SK-N-SH (cell line): ENCODE results near the gene MRPL40. TPM values are rescaled to one million over a fixed set of nuclear protein-coding genes. Genes with fewer than 3 reads are reported as not detected.

Experiments
- CTCF ChIA-PET: fragments of 300-600, 350-600 bp; formaldehyde crosslinking; extraction: SDS; loops from one replicate; lab custom pipeline; 2021; lab: Yijun Ruan, JAX
- POLR2A ChIA-PET: fragments of 350-600 bp; sonication (Branson Sonifier 250); formaldehyde crosslinking; extraction: SDS; loops from one replicate; lab custom pipeline; 2020; ENCODE audit warnings: antibody characterized with exemption, inconsistent platforms; lab: Yijun Ruan, JAX
- DNase-seq: peaks from one replicate; pipeline ENCODE4 v3.0.0; 2012
- H2AFZ ChIP-seq: fragments of 200-600 bp; sonication (generic); 2 replicates; pipeline ENCODE4 v1.8.1; 2016; ENCODE audit warnings: antibody characterized with exemption, mild to moderate bottlenecking, low read depth
- H3F3A ChIP-seq: fragments of 200-600 bp; sonication (generic); replicated peaks from 2 replicates; pipeline ENCODE3; 2016; ENCODE audit warnings: antibody characterized with exemption, mild to moderate bottlenecking; ENCODE audit not compliant: insufficient read depth
- H3K27ac ChIP-seq, 2 experiments: fragments of 200-500 bp in 1 of 2; fragments of 200-600 bp in 1 of 2; sonication (Bioruptor generic) in 1 of 2; sonication (generic), shearing (Covaris generic) in 1 of 2; 2 replicates each; pipeline versions ENCODE4 v1.5.1 to v1.6.1; 2014 to 2016; ENCODE audit warnings: low read depth in 2 of 2, inconsistent platforms in 1 of 2, low read length in 1 of 2, mild to moderate bottlenecking in 1 of 2, mixed read lengths in 1 of 2
- H3K27me3 ChIP-seq: fragments of 200-600 bp; sonication (generic), shearing (Covaris generic); 2 replicates; pipeline ENCODE4 v1.6.1; 2016; ENCODE audit warnings: mixed run types; ENCODE audit not compliant: insufficient read depth
- H3K36me3 ChIP-seq, 2 experiments: fragments of 200-500 bp in 1 of 2; fragments of 200-600 bp in 1 of 2; sonication (Bioruptor generic) in 1 of 2; sonication (generic) in 1 of 2; replicated peaks in 1 of 2; 2 replicates each; pipeline versions ENCODE3 to v1.5.1; 2014 to 2016; ENCODE audit warnings: low read length in 1 of 2, mild to moderate bottlenecking in 1 of 2; ENCODE audit not compliant: insufficient read depth in 2 of 2, control insufficient read depth in 1 of 2
- H3K4me1 ChIP-seq, 2 experiments: fragments of 200-500 bp in 1 of 2; fragments of 200-600 bp in 1 of 2; sonication (Bioruptor generic) in 1 of 2; sonication (generic), shearing (Covaris generic) in 1 of 2; 2 replicates each; pipeline versions ENCODE4 v1.5.1 to v1.6.1; 2014 to 2016; ENCODE audit warnings: low read depth in 1 of 2, low read length in 1 of 2, mixed run types in 1 of 2; ENCODE audit not compliant: insufficient read depth in 2 of 2, control insufficient read depth in 1 of 2
- H3K4me2 ChIP-seq: fragments of 200-600 bp; sonication (generic), shearing (Covaris generic); 2 replicates; pipeline ENCODE4 v1.6.1; 2017; ENCODE audit warnings: mixed run types
- H3K4me3 ChIP-seq, 2 experiments: fragments of 200-500 bp in 1 of 2; fragments of 200-600 bp in 1 of 2; sonication (Bioruptor generic) in 1 of 2; sonication (generic), shearing (Covaris generic) in 1 of 2; 2 replicates each; pipeline versions ENCODE4 v1.5.1 to v1.8.1; 2014 to 2016; ENCODE audit warnings: low read depth in 2 of 2, inconsistent platforms in 1 of 2, low read length in 1 of 2, mild to moderate bottlenecking in 1 of 2, mixed read lengths in 1 of 2, moderate library complexity in 1 of 2
- H3K79me2 ChIP-seq: fragments of 200-600 bp; sonication (generic); 2 replicates; pipeline ENCODE4 v1.8.1; 2017; ENCODE audit warnings: mild to moderate bottlenecking; ENCODE audit not compliant: insufficient read depth
- H3K9ac ChIP-seq: fragments of 200-600 bp; sonication (generic); 2 replicates; pipeline ENCODE4 v1.6.1; 2017; ENCODE audit warnings: mixed run types
- H3K9me2 ChIP-seq: fragments of 200-600 bp; sonication (generic); 2 replicates; pipeline ENCODE4 v1.6.1; 2017; ENCODE audit warnings: mixed run types
- H3K9me3 ChIP-seq: fragments of 200-600 bp; sonication (generic); 2 replicates; pipeline ENCODE4 v1.6.1; 2017; ENCODE audit warnings: mixed run types, mild to moderate bottlenecking, moderate library complexity
- H4K20me1 ChIP-seq: fragments of 200-600 bp; sonication (generic); 2 replicates; pipeline ENCODE4 v1.6.1; 2017; ENCODE audit warnings: mild to moderate bottlenecking, mixed run types; ENCODE audit not compliant: insufficient read depth
- CHD2 ChIP-seq: fragments of 150-350 bp; IDR thresholded peaks from 2 replicates; pipeline ENCODE4 v1.6.1; 2018; ENCODE audit warnings: low read length; ENCODE audit not compliant: partially characterized antibody
- ELF1 ChIP-seq: IDR thresholded peaks from 2 replicates; pipeline ENCODE4 v1.4.0; 2012
- MXI1 ChIP-seq: IDR thresholded peaks from 2 replicates; pipeline ENCODE4 v1.6.1; 2012; ENCODE audit warnings: mild to moderate bottlenecking, low read depth, low read length, improper control_type of control experiment
- RFX5 ChIP-seq: IDR thresholded peaks from 2 replicates; pipeline ENCODE4 v1.6.1; 2012; ENCODE audit warnings: mild to moderate bottlenecking, improper control_type of control experiment, low read length
- SMC3 ChIP-seq: IDR thresholded peaks from 2 replicates; pipeline ENCODE4 v1.6.1; 2012; ENCODE audit warnings: low read depth, low read length, improper control_type of control experiment
- TEAD4 ChIP-seq: IDR thresholded peaks from 2 replicates; pipeline ENCODE4 v1.4.0; 2012; ENCODE audit warnings: mild to moderate bottlenecking, borderline replicate concordance; ENCODE audit not compliant: insufficient read depth
- WGBS: methylation state at CpG from one replicate; pipeline ENCODE4 v1.1.6; 2017; ENCODE audit warnings: low lambda C conversion rate; 5-methylcytosine and 5-hydroxymethylcytosine counted together
- polyA plus RNA-seq, 3 experiments: library from polyadenylated mRNA; depleted of rRNA; stranded (reverse); fragments of >200 nt; gene quantifications; 2 replicates each; pipeline ENCODE4 v1.2.3, GENCODE V29; 2012
- TF ChIP-seq, protein P1 (sequence below): IDR thresholded peaks from 2 replicates; pipeline ENCODE4 v1.4.0; 2012; ENCODE audit warnings: low read depth, borderline replicate concordance

MRPL40 gene
- polyA plus RNA-seq, 1 of the 3 experiments (the other 2 are of a cell fraction), result 34.9 TPM

DNA sequence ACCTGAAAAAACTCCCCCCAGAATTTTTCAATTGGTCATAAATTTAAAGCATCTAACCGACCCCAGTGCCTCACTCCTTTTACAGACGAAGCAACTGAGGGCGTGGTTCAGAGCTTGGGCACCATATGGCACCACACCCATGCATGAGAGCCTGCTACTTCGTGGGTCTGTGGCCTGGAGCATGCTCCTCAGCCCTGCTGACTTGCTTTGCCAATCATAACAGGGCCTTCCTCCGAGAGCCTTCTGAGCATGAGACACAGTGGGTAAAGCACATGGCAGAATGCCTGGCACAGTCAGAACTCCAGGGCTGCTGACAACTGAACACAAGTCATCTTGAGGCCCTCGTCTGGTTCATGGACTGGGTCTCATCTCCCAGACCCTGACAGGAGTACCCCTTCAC is 34.1 kb upstream of the MRPL40 start:
- no peak overlapping the region for H3K27ac ChIP-seq
- CTCF ChIA-PET, result no interaction called here
- H3K4me3 ChIP-seq, result no peak overlapping the region
- H4K20me1 ChIP-seq, result no peaks in the 10 kb centered on the region
- H3K9me3 ChIP-seq, result no peaks in the 10 kb centered on the region
- no peak for DNase-seq
- no peaks in the 10 kb centered on the region for H3K27me3 ChIP-seq
- no peak overlapping the region for H2AFZ ChIP-seq
- peaks cover 29 to 50% of the 10 kb centered on the region in 2 experiments for H3K36me3 ChIP-seq
- POLR2A ChIA-PET, result no interaction called here
- no peaks in the 10 kb centered on the region for H3F3A ChIP-seq
- no peak overlapping the region for H3K4me2 ChIP-seq
- H3K79me2 ChIP-seq, result no peaks in the 10 kb centered on the region
- no peaks in the 10 kb centered on the region for H3K4me1 ChIP-seq
- no peak overlapping the region for H3K9ac ChIP-seq
- TF ChIP-seq SMC3, result no peak
- no peaks in the 10 kb centered on the region for H3K9me2 ChIP-seq
- WGBS, result 94% methylated on average over 5 of the region's 6 CpGs

DNA sequence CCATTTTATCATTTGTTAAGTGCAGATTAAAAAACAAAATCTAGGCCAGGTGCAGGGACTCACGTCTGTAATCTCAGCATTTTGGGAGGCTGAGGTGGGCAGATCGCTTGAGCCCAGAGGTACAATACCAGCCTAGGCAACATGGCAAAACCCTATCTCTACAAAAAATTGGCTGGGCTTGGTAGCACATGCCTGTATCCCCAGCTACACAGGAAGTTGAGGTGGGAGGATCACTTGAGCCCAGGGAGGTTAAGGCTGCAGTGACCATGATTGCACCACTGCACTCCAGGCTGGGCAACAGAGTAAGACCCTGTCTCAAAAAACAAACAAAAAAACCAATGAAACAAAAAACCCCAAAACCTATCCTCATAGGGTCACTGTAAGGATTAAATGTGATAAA is 33.7 kb upstream of the MRPL40 start:
- Histone ChIP-seq H3K9ac (no peak overlapping the region), H4K20me1 (no peaks in the 10 kb centered on the region), H3K27ac (no peak overlapping the region), H2AFZ (no peak overlapping the region), H3F3A (peaks cover 2% of the 10 kb centered on the region), H3K36me3 (peaks cover 26 to 49% of the 10 kb centered on the region in 2 experiments), H3K4me2 (no peak overlapping the region), H3K27me3 (no peaks in the 10 kb centered on the region), H3K9me2 (no peaks in the 10 kb centered on the region), H3K9me3 (no peaks in the 10 kb centered on the region), H3K4me1 (no peaks in the 10 kb centered on the region; a peak in 1 of 4 replicates), H3K4me3 (no peak overlapping the region), H3K79me2 (no peaks in the 10 kb centered on the region)
- no peak for DNase-seq
- WGBS, result 91% methylated on average over 2 of the region's 2 CpGs
- CTCF ChIA-PET, result no interaction called here
- TF ChIP-seq RFX5 (no peak), ELF1 (no peak), CHD2 (no peak)
- POLR2A ChIA-PET, result no interaction called here

DNA sequence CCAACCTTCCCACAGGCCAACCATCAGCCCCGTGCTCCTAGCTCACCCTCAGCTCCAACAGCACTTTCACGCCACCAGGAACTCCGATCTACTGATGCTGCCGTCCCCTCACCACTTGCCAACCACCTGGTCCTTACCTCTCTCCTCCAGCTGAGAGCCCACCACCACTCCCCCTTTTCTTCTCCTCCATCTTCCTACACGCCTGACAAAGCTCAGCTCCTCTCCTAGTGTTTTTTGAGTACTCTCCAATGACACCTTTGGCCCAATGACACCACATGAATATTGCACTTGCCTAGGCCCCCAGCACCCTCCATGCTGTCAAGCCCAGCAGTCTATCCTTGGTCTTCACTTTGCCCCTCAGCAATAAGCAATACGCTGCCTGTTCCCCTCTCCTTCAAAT is 31.5 kb upstream of the MRPL40 start:
- Histone ChIP-seq H3K9ac (no peak overlapping the region), H3K4me3 (no peak overlapping the region), H3F3A (peaks cover 4% of the 10 kb centered on the region), H3K4me1 (no peaks in the 10 kb centered on the region; a peak in 1 of 4 replicates), H3K27ac (no peak overlapping the region), H3K27me3 (no peaks in the 10 kb centered on the region), H3K9me3 (no peaks in the 10 kb centered on the region), H3K36me3 (peaks cover 19 to 42% of the 10 kb centered on the region in 2 experiments), H2AFZ (no peak overlapping the region), H4K20me1 (no peaks in the 10 kb centered on the region), H3K4me2 (no peak overlapping the region), H3K79me2 (no peaks in the 10 kb centered on the region), H3K9me2 (no peaks in the 10 kb centered on the region)
- ChIA-PET CTCF (no interaction called here), POLR2A (no interaction called here)
- no peak for DNase-seq
- 94% methylated on average over 6 of the region's 6 CpGs for WGBS
- no peak for TF ChIP-seq TEAD4
- TF ChIP-seq, protein P1, sequence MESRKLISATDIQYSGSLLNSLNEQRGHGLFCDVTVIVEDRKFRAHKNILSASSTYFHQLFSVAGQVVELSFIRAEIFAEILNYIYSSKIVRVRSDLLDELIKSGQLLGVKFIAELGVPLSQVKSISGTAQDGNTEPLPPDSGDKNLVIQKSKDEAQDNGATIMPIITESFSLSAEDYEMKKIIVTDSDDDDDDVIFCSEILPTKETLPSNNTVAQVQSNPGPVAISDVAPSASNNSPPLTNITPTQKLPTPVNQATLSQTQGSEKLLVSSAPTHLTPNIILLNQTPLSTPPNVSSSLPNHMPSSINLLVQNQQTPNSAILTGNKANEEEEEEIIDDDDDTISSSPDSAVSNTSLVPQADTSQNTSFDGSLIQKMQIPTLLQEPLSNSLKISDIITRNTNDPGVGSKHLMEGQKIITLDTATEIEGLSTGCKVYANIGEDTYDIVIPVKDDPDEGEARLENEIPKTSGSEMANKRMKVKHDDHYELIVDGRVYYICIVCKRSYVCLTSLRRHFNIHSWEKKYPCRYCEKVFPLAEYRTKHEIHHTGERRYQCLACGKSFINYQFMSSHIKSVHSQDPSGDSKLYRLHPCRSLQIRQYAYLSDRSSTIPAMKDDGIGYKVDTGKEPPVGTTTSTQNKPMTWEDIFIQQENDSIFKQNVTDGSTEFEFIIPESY, result no peak
- no peak for TF ChIP-seq SMC3
- TF ChIP-seq MXI1, result no peak
- no peak for TF ChIP-seq ELF1
